Nephron (organoid): ENCODE measurements around the gene CABLES2.

ENCODE experiments used
- H3K27ac Mint-ChIP-seq, 3 experiments: 2 replicates each; pipeline ENCODE4 v1.8.0; 2020; ENCODE audit warnings: mixed read lengths in 3 of 3, mild to moderate bottlenecking in 2 of 3, moderate library complexity in 1 of 3
- H3K27me3 Mint-ChIP-seq: 2 replicates; pipeline ENCODE4 v1.8.0; 2021; ENCODE audit warnings: low read depth, mild to moderate bottlenecking, moderate library complexity, mixed read lengths
- H3K36me3 Mint-ChIP-seq: 2 replicates; pipeline ENCODE4 v1.8.0; 2020; ENCODE audit warnings: low read depth, mixed read lengths
- H3K4me1 Mint-ChIP-seq: 2 replicates; pipeline ENCODE4 v1.8.0; 2020; ENCODE audit warnings: mixed read lengths
- H3K4me3 Mint-ChIP-seq, 3 experiments: 2 replicates each; pipeline ENCODE4 v1.8.0; 2020; ENCODE audit warnings: mild to moderate bottlenecking in 3 of 3, mixed read lengths in 3 of 3, moderate library complexity in 2 of 3
- H3K9me3 Mint-ChIP-seq: 2 replicates; pipeline ENCODE4 v1.8.0; 2020; ENCODE audit warnings: mixed read lengths
- CTCF ChIP-seq, 3 experiments: fragments of 200-600 bp; sonication (generic); IDR thresholded peaks; one replicate each; pipeline ENCODE4 v1.5.0; 2021; ENCODE audit warnings: antibody characterized with exemption in 3 of 3; ENCODE audit not compliant: unreplicated experiment in 3 of 3

Gene CABLES2

GRCh38 chr20:62446888-62447869 is 40.1 kb upstream of the CABLES2 start:
- no peak for TF ChIP-seq CTCF (IDR thresholded peaks at IDR 0.05; ENCODE audit: unreplicated experiment in 3 of 3)
- H3K4me1 Mint-ChIP-seq, result peaks cover 3% of the 10 kb centered on the region
- H3K27ac Mint-ChIP-seq, result no peak overlapping the region
- peaks cover 39% of the 10 kb centered on the region for H3K27me3 Mint-ChIP-seq
- H3K4me3 Mint-ChIP-seq, result no peak overlapping the region
- no peaks in the 10 kb centered on the region for H3K36me3 Mint-ChIP-seq
- H3K9me3 Mint-ChIP-seq, result no peaks in the 10 kb centered on the region

DNA sequence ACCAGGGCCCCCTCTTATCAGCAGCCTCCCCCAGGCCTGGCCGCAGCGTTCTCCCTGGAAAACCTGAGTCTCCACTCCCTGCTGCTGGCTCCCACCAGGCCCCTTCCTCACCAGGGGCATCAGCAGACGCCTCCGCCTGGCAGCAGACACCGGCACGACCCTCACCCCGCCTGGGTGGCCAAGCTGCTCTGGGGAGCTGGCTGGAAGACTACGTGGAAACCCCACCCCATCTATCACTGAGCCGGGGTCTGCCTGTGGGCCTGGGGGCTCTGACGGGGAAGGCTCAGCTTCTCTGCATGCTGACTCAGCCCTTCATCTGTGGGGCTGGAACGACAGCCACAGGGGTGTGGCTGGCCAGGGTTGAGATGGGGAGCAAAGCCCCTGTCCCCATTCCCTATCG is 39.4 kb upstream of the CABLES2 start:
- no peaks in the 10 kb centered on the region for H3K9me3 Mint-ChIP-seq
- H3K4me3 Mint-ChIP-seq, result no peak overlapping the region
- no peak for TF ChIP-seq CTCF (IDR thresholded peaks at IDR 0.05; ENCODE audit: unreplicated experiment in 3 of 3)
- H3K27me3 Mint-ChIP-seq, result peaks cover 39% of the 10 kb centered on the region
- H3K4me1 Mint-ChIP-seq, result peaks cover 3% of the 10 kb centered on the region
- H3K27ac Mint-ChIP-seq, result no peak overlapping the region
- no peaks in the 10 kb centered on the region for H3K36me3 Mint-ChIP-seq

GRCh38 chr20:62445553-62446340 is 38.7 kb upstream of the CABLES2 start:
- H3K4me3 Mint-ChIP-seq, result no peak overlapping the region
- peaks cover 3% of the 10 kb centered on the region for H3K4me1 Mint-ChIP-seq
- H3K9me3 Mint-ChIP-seq, result no peaks in the 10 kb centered on the region
- H3K36me3 Mint-ChIP-seq, result no peaks in the 10 kb centered on the region
- peaks cover 39% of the 10 kb centered on the region for H3K27me3 Mint-ChIP-seq
- H3K27ac Mint-ChIP-seq, result no peak overlapping the region
- no peak for TF ChIP-seq CTCF (IDR thresholded peaks at IDR 0.05; ENCODE audit: unreplicated experiment in 3 of 3)

DNA sequence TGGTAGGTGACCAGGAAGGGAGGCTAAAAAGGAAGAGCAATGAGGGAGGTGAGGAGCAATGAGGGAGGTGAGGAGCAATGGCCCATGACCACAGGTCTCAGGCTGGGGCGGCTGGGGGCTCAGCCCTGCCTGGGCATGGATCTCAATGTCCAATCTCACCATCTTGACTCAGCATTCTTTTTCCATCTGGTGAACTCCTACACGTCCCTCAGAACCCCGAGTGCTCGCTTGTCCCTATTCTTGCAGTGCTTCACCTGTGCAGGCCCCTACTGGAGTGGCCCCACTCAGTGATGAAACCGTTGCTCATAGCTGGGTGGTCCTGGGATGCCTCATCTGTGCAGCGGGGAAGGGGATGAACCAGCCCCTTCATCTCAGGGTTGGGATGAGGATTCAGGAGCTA is 37.2 kb upstream of the CABLES2 start:
- peaks cover 35% of the 10 kb centered on the region for H3K27me3 Mint-ChIP-seq
- no peak overlapping the region for H3K4me3 Mint-ChIP-seq
- H3K36me3 Mint-ChIP-seq, result no peaks in the 10 kb centered on the region
- H3K4me1 Mint-ChIP-seq, result no peaks in the 10 kb centered on the region
- no peak overlapping the region for H3K27ac Mint-ChIP-seq
- TF ChIP-seq CTCF (IDR thresholded peaks at IDR 0.05; ENCODE audit: unreplicated experiment in 3 of 3), result no peak
- H3K9me3 Mint-ChIP-seq, result no peaks in the 10 kb centered on the region

- Mint-ChIP-seq H3K27ac (no peak overlapping the region), H3K4me1 (no peaks in the 10 kb centered on the region), H3K27me3 (peaks cover 41% of the 10 kb centered on the region), H3K4me3 (no peak overlapping the region), H3K36me3 (no peaks in the 10 kb centered on the region), H3K9me3 (peaks cover under 1% of the 10 kb centered on the region)
- TF ChIP-seq CTCF (IDR thresholded peaks at IDR 0.05; ENCODE audit: unreplicated experiment in 3 of 3), result no peak
These were observed 35.0 kb upstream of the CABLES2 start for GRCh38 chr20:62441987-62442539.
